Tibial artery (tissue), 4 donors: ENCODE measurements around the gene C1orf21.

Experiments
- DNase-seq, 2 donors: peaks; one replicate each; pipeline ENCODE4 v3.0.0-alpha.2; 2019
- H3K27ac ChIP-seq, 2 donors: fragments of 200-600 bp; sonication (generic) in 1 of 2; 1 replicate in 1 of 2; 2 replicates in 1 of 2; pipeline ENCODE4 v1.5.1; 2018 to 2019; ENCODE audit warnings: mild to moderate bottlenecking in 1 of 2
- H3K27me3 ChIP-seq, 2 donors: fragments of 200-600 bp; sonication (generic) in 1 of 2; one replicate each; pipeline versions ENCODE4 v1.5.1 to v1.6.0; 2016 to 2019
- H3K36me3 ChIP-seq, 3 donors: fragments of 200-600 bp; sonication (generic) in 2 of 3; one replicate each; pipeline ENCODE4 v1.5.1; 2016 to 2019; ENCODE audit warnings: mild to moderate bottlenecking in 2 of 3
- H3K4me1 ChIP-seq, 4 donors: fragments of 200-600 bp; sonication (generic) in 2 of 4; 1 replicate in 3 of 4; 2 replicates in 1 of 4; pipeline ENCODE4 v1.5.1; 2016 to 2019
- H3K4me3 ChIP-seq, 2 donors: fragments of 200-600 bp; sonication (generic) in 1 of 2; 1 replicate in 1 of 2; 2 replicates in 1 of 2; pipeline ENCODE4 v1.5.1; 2018 to 2019; ENCODE audit warnings: mild to moderate bottlenecking in 2 of 2
- H3K9me3 ChIP-seq, 3 donors: fragments of 200-600 bp; sonication (generic) in 1 of 3; one replicate each; pipeline ENCODE4 v1.5.1; 2016 to 2019
- CTCF ChIP-seq, 2 experiments: fragments of 200-600 bp in 1 of 2; fragments of 450-650 bp in 1 of 2; IDR thresholded peaks; one replicate each; pipeline ENCODE4 v1.5.1; 2017 to 2019; ENCODE audit warnings: antibody characterized with exemption in 2 of 2, mild to moderate bottlenecking in 1 of 2, moderate library complexity in 1 of 2
- intact Hi-C: fragments of 100-400 bp; cut with DNase I; formaldehyde crosslinking; loops from one replicate; pipeline ENCODE4 v1.15.0; 2023; ENCODE audit warnings: low total_unique reads

C1orf21 gene

GRCh38 chr1:184656221-184656620, 269.4 kb downstream of the C1orf21 start:
- H3K27me3 ChIP-seq = no peaks in the 10 kb centered on the region
- no peak for TF ChIP-seq CTCF (IDR thresholded peaks at IDR 0.05)
- no peaks in the 10 kb centered on the region for H3K36me3 ChIP-seq
- no peak overlapping the region for H3K27ac ChIP-seq
- no peaks in the 10 kb centered on the region for H3K9me3 ChIP-seq
- intact Hi-C loops = no loop called here
- no peaks in the 10 kb centered on the region for H3K4me1 ChIP-seq
- no peak for DNase-seq
- H3K4me3 ChIP-seq = no peak overlapping the region

GRCh38 chr1:184658055-184658454, 271.2 kb downstream of the C1orf21 start:
- Histone ChIP-seq H3K36me3 (no peaks in the 10 kb centered on the region), H3K27me3 (no peaks in the 10 kb centered on the region), H3K4me1 (no peaks in the 10 kb centered on the region), H3K27ac (no peak overlapping the region), H3K4me3 (no peak overlapping the region), H3K9me3 (no peaks in the 10 kb centered on the region)
- no peak for TF ChIP-seq CTCF (IDR thresholded peaks at IDR 0.05)
- DNase-seq = no peak
- intact Hi-C loops = no loop called here

GRCh38 chr1:184660462-184661191, 273.8 kb downstream of the C1orf21 start:
- no peaks in the 10 kb centered on the region for H3K9me3 ChIP-seq
- no peak for DNase-seq
- H3K27ac ChIP-seq = no peak overlapping the region
- no peak for TF ChIP-seq CTCF (IDR thresholded peaks at IDR 0.05)
- no peak overlapping the region for H3K4me3 ChIP-seq
- H3K27me3 ChIP-seq = peaks cover 0 to 6% of the 10 kb centered on the region in 2 donors
- H3K4me1 ChIP-seq = peaks cover 0 to 12% (median 7%) of the 10 kb centered on the region in 4 donors
- H3K36me3 ChIP-seq = no peaks in the 10 kb centered on the region
- intact Hi-C loops = loop anchor here (5.0 to 10.0 kb wide), 4 partner anchors 176 to 583 kb away; partner anchors contain the start of gene C1orf21

GRCh38 chr1:184661801-184662200, 275.0 kb downstream of the C1orf21 start:
- intact Hi-C loops = loop anchor here (5.0 to 10.0 kb wide), 4 partner anchors 177 to 584 kb away; partner anchors contain the start of gene C1orf21
- DNase-seq = no peak

GRCh38 chr1:184664042-184664660, 277.3 kb downstream of the C1orf21 start:
- intact Hi-C loops = loop anchor here (5.0 to 10.0 kb wide), 4 partner anchors 179 to 587 kb away; partner anchors contain the start of gene C1orf21
- peak overlapping the region; percentile 22 to 45 for H3K4me3 ChIP-seq
- H3K27me3 ChIP-seq = peaks cover 0 to 6% of the 10 kb centered on the region in 2 donors
- H3K27ac ChIP-seq = no peak overlapping the region
- DNase-seq = peak; percentile 69 to 82
- TF ChIP-seq CTCF (IDR thresholded peaks at IDR 0.05) = peak; percentile 90 to 94
- H3K9me3 ChIP-seq = no peaks in the 10 kb centered on the region
- peaks cover 0 to 12% (median 7%) of the 10 kb centered on the region in 4 donors for H3K4me1 ChIP-seq
- H3K36me3 ChIP-seq = no peaks in the 10 kb centered on the region

More at GRCh38 chr1:184661801-184662200, 275.0 kb downstream of the C1orf21 start:
- Histone ChIP-seq H3K4me1 (peaks cover 0 to 12% (median 7%) of the 10 kb centered on the region in 4 donors), H3K4me3 (no peak overlapping the region), H3K9me3 (no peaks in the 10 kb centered on the region), H3K36me3 (no peaks in the 10 kb centered on the region), H3K27me3 (peaks cover 0 to 6% of the 10 kb centered on the region in 2 donors), H3K27ac (no peak overlapping the region)
- no peak for TF ChIP-seq CTCF (IDR thresholded peaks at IDR 0.05)
